Measurements from ENCODE around the gene OSBPL6. TPM values are rescaled to one million over a fixed set of nuclear protein-coding genes. Genes with fewer than 3 reads are reported as not detected.
"Not testable (repeated sequence)": the region's sequence is repeated elsewhere in the genome, so short reads cannot be mapped to it uniquely, and the experiment has no call there.

The OSBPL6 gene
- total RNA-seq, result 10 to 100 TPM in 1 of 6 donors, 1 to 10 TPM in 5; 2.0 to 35.4 (median 5.1) TPM

DNA sequence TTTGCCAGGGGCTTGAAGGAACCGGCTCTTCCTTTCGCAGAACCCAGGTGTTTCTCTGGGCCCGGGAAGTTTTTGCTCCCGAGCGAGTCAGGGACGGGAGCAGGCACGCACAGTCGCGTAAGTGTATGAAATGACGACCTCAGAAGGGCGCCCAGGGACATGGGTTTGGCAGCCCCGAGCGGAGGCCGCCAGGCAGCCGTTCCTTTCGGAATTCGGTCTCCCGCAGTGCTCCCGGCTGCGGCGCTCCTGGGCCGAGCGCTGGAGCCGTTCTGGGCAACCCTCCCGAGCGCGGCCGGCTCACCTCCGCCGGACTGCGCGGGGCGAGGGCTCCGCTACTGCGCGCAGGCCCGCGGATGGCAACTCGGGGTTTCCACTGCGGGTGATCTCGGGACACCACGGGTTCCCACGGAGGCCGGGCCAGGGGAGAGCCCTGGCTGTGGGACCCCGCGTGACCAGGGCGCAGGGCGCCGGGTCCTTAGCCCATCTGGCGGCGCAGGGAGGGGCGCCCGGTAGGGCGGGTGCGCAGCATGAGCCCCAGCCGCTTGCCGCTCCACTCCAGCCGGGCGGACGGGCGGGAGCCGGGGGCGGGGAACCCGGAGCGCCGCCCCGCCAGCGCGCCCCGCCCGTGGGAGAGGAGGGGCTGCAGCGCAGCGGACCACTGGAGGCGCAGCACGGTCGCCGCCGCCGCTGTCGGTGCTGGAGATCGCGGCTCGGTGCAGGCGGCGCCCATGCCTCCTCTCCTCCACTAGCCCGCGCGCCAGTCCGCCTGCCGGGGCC lies at the start of gene OSBPL6:
Gene OSBPL6, plus strand, starts transcription at position 690 of the 777 bp plus-strand sequence. CDS start 111,673 bp downstream, outside the sequence.
- WGBS, 2 donors, result 0 to 4% methylated on average over 4 to 5 of the region's 90 CpGs
- Histone ChIP-seq H3K4me3 (peak within 1 kb of the TSS; percentile 72 to 95 (median 76)), H3K27me3 (peaks cover 0 to 7% (median 2%) of the 10 kb centered on the region in 4 donors), H3K4me1 (peaks cover 9 to 24% (median 13%) of the 10 kb centered on the region in 4 donors), H3K9me3 (no peaks in the 10 kb centered on the region), H3K36me3 (no peaks in the 10 kb centered on the region), H3K27ac (peak within 1 kb of the TSS; percentile 85 to 90 (median 89))
- peak; percentile 94 to 99 for ATAC-seq (ENCODE audit: low FRiP score in 2 of 2)
- DNase-seq, result peak; percentile 78 to 96
- TF ChIP-seq POLR2A (IDR thresholded peaks at IDR 0.05), result peak in 3 of 4 donors; percentile 50 to 81 (median 75)
- TF ChIP-seq POLR2AphosphoS5 (IDR thresholded peaks at IDR 0.05), result peak; percentile 17 to 53
- TF ChIP-seq, protein P1, sequence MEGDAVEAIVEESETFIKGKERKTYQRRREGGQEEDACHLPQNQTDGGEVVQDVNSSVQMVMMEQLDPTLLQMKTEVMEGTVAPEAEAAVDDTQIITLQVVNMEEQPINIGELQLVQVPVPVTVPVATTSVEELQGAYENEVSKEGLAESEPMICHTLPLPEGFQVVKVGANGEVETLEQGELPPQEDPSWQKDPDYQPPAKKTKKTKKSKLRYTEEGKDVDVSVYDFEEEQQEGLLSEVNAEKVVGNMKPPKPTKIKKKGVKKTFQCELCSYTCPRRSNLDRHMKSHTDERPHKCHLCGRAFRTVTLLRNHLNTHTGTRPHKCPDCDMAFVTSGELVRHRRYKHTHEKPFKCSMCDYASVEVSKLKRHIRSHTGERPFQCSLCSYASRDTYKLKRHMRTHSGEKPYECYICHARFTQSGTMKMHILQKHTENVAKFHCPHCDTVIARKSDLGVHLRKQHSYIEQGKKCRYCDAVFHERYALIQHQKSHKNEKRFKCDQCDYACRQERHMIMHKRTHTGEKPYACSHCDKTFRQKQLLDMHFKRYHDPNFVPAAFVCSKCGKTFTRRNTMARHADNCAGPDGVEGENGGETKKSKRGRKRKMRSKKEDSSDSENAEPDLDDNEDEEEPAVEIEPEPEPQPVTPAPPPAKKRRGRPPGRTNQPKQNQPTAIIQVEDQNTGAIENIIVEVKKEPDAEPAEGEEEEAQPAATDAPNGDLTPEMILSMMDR (IDR thresholded peaks at IDR 0.05), result peak in 5 of 6 experiments; percentile 13 to 72 (median 51)
- no peak for TF ChIP-seq EP300 (IDR thresholded peaks at IDR 0.05)

DNA sequence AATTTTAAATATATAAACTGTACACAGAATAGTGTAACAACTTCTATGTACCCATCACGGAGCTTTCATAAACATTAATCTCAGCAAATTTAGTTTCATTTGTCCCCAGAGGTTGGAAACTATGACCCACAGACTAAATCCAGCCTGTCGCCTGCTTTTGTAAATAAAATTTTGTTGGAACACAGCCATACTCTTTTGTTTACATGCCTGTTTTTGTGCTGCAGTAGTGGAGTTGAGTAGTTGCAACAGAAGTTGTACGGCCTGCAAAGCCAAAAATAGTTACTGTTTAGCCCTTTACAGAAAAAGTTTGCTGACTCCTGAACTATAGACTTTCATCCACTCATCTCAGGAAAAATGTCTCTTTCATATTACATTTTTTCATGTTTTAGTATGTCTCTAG lies 42.3 kb upstream of the OSBPL6 start:
- H3K9me3 ChIP-seq, result no peaks in the 10 kb centered on the region
- no peaks in the 10 kb centered on the region for H3K27me3 ChIP-seq
- no peak for DNase-seq
- H3K4me1 ChIP-seq, result peaks cover 3 to 14% (median 9%) of the 10 kb centered on the region in 4 donors
- no peak overlapping the region for H3K4me3 ChIP-seq
- no peaks in the 10 kb centered on the region for H3K36me3 ChIP-seq
- TF ChIP-seq POLR2A (IDR thresholded peaks at IDR 0.05) (no peak), EP300 (IDR thresholded peaks at IDR 0.05) (peak in 1 of 4 donors; percentile 1)
- WGBS, 2 donors, result 30 to 48% methylated on average over 3 of the region's 3 CpGs
- no peak for ATAC-seq (ENCODE audit: low FRiP score in 2 of 2)
- H3K27ac ChIP-seq, result no peak overlapping the region

DNA sequence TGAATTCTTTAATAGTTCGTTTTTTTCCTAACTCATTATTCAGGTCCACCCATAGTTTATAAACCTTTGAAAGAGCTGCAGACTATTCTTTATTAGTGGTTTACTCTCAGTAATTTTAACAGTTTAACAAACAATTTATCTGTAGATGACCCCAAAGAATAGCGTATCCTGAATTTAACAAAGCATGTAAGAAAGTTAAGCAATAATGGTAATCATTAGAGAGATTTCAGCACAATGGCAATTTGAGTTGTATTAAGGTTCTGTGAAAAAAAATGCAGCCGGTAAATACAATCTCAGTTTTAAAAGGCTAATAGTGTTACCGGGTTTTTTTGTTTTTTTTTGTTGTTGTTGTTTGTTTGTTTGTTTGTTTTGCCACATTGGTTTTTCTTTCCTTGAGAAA lies 41.8 kb upstream of the OSBPL6 start:
- H3K36me3 ChIP-seq, result no peaks in the 10 kb centered on the region
- peaks cover 3 to 14% (median 9%) of the 10 kb centered on the region in 4 donors for H3K4me1 ChIP-seq
- 69 to 73% methylated on average over 4 of the region's 4 CpGs for WGBS, 2 donors
- DNase-seq (no peak), ATAC-seq (ENCODE audit: low FRiP score in 2 of 2) (no peak)
- TF ChIP-seq, protein P1 (IDR thresholded peaks at IDR 0.05), result no peak
- TF ChIP-seq POLR2AphosphoS5 (IDR thresholded peaks at IDR 0.05) (no peak), POLR2A (IDR thresholded peaks at IDR 0.05) (no peak), EP300 (IDR thresholded peaks at IDR 0.05) (no peak)
- no peaks in the 10 kb centered on the region for H3K27me3 ChIP-seq
- no peak overlapping the region for H3K27ac ChIP-seq
- no peaks in the 10 kb centered on the region for H3K9me3 ChIP-seq
- H3K4me3 ChIP-seq, result no peak overlapping the region

DNA sequence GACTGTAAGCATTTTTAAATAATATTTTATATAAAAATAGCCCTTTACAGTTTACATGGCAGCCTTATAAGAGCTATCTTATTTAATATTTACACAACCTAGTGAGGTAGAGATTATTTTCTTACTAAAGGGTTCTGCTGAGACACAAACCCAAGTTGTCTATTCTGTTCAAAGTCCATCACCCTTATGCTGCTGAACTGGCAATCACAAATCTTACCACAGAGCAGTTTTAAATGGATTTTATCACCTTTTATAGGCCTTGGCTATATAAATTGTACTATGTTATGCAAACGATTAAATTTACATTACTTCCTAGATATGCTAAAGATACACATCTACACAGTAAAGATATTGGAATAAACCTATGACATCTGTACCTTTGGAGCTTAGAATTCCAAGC lies 41.3 kb upstream of the OSBPL6 start:
- Histone ChIP-seq H3K36me3 (no peaks in the 10 kb centered on the region), H3K4me3 (no peak overlapping the region), H3K9me3 (no peaks in the 10 kb centered on the region), H3K4me1 (peaks cover 3 to 14% (median 9%) of the 10 kb centered on the region in 4 donors), H3K27me3 (no peaks in the 10 kb centered on the region), H3K27ac (no peak overlapping the region)
- TF ChIP-seq EP300 (IDR thresholded peaks at IDR 0.05) (no peak), POLR2AphosphoS5 (IDR thresholded peaks at IDR 0.05) (no peak), POLR2A (IDR thresholded peaks at IDR 0.05) (no peak)
- TF ChIP-seq, protein P1 (IDR thresholded peaks at IDR 0.05), result no peak
- WGBS, 2 donors, result 50 to 85% methylated on average over 1 of the region's 1 CpG
- DNase-seq (no peak), ATAC-seq (ENCODE audit: low FRiP score in 2 of 2) (no peak)

DNA sequence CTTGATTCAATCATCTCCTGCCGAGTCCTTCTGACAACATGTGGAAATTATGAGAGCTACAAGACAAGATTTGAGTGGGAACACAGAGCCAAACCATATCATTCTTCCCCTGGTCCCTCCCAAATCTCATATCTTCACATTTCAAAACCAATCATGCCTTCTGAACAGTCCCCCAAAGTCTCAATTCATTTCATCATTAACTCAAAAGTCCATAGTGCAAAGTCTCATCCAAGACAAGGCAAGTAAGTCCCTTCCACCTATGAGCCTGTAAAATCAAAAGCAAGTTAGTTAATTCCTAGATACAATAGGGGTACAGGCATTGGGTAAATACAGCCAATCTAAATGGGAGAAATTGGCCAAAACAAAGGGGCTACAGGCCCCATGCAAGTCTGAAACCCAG lies 40.4 kb upstream of the OSBPL6 start:
- H3K4me1 ChIP-seq, result peaks cover 3 to 14% (median 9%) of the 10 kb centered on the region in 4 donors
- DNase-seq; H3K4me3 ChIP-seq; H3K27ac ChIP-seq; H3K36me3 ChIP-seq; H3K27me3 ChIP-seq; H3K9me3 ChIP-seq; ATAC-seq (ENCODE audit: low FRiP score in 2 of 2): not testable (repeated sequence)
- WGBS, 2 donors, result 65 to 86% methylated on average over 1 of the region's 1 CpG
